Tibial nerve (tissue), 4 donors: ENCODE data around the gene CCDC15. TPM values are rescaled to one million over a fixed set of nuclear protein-coding genes. Genes with fewer than 3 reads are reported as not detected.
"Not testable (repeated sequence)": the region's sequence is repeated elsewhere in the genome, so short reads cannot be mapped to it uniquely, and the experiment has no call there.

ENCODE experiments used
- DNase-seq, 2 donors: peaks; one replicate each; pipeline ENCODE4 v3.0.0-alpha.2; 2019; ENCODE audit warnings: low spot score in 2 of 2
- H3K27ac ChIP-seq, 4 donors: fragments of 200-600 bp; sonication (generic) in 3 of 4; one replicate each; pipeline ENCODE4 v1.5.1; 2017 to 2019; ENCODE audit warnings: mild to moderate bottlenecking in 1 of 4
- H3K27me3 ChIP-seq, 2 donors: fragments of 200-600 bp; sonication (generic) in 1 of 2; one replicate each; pipeline versions ENCODE4 v1.5.1 to v1.6.0; 2017 to 2019
- H3K36me3 ChIP-seq, 3 donors: fragments of 200-600 bp; sonication (generic); one replicate each; pipeline ENCODE4 v1.5.1; 2018 to 2019
- H3K4me1 ChIP-seq, 4 donors: fragments of 200-600 bp; sonication (generic) in 3 of 4; one replicate each; pipeline ENCODE4 v1.5.1; 2017 to 2019
- H3K4me3 ChIP-seq, 4 donors: fragments of 200-600 bp; sonication (generic) in 3 of 4; one replicate each; pipeline ENCODE4 v1.5.1; 2017 to 2019; ENCODE audit warnings: mild to moderate bottlenecking in 1 of 4, moderate library complexity in 1 of 4
- H3K9me3 ChIP-seq, 4 donors: fragments of 200-600 bp; sonication (generic) in 3 of 4; one replicate each; pipeline ENCODE4 v1.5.1; 2017 to 2019
- CTCF ChIP-seq, 5 experiments: fragments of 200-600 bp in 3 of 5; fragments of 450-650 bp in 2 of 5; sonication (generic) in 3 of 5; IDR thresholded peaks; one replicate each; pipeline ENCODE4 v1.5.1; 2016 to 2019; ENCODE audit warnings: antibody characterized with exemption in 5 of 5, mild to moderate bottlenecking in 3 of 5, moderate library complexity in 2 of 5
- EP300 ChIP-seq, 2 donors: sonication (generic); formaldehyde crosslinking; IDR thresholded peaks; one replicate each; pipeline ENCODE4 v1.6.1; 2017; ENCODE audit warnings: antibody characterized with exemption in 2 of 2, mild to moderate bottlenecking in 1 of 2
- POLR2A ChIP-seq, 2 donors: fragments of 450-650 bp; IDR thresholded peaks; one replicate each; pipeline ENCODE4 v1.6.1; 2017; ENCODE audit warnings: antibody characterized with exemption in 2 of 2, mild to moderate bottlenecking in 2 of 2, moderate library complexity in 2 of 2
- WGBS, 2 donors: methylation state at CpG; one replicate each; pipeline ENCODE4 v1.1.5; 2018; 5-methylcytosine and 5-hydroxymethylcytosine counted together
- total RNA-seq, 4 donors: library from RNA; depleted of rRNA; stranded (reverse); fragments of >200 nt; gene quantifications; one replicate each; pipeline ENCODE4 v1.1.0, GENCODE V29; 2016

CCDC15 gene
- total RNA-seq, 4 donors from 2014 or later, result 0.98 to 4.2 (median 2.6) TPM

- no peak for DNase-seq
- no peak overlapping the region for H3K27ac ChIP-seq
- 85 to 86% methylated on average over 4 of the region's 4 CpGs for WGBS, 2 donors
- no peaks in the 10 kb centered on the region for H3K27me3 ChIP-seq
- H3K9me3 ChIP-seq, result no peaks in the 10 kb centered on the region
- H3K36me3 ChIP-seq, result no peaks in the 10 kb centered on the region
- H3K4me3 ChIP-seq, result no peak overlapping the region
- TF ChIP-seq EP300 (IDR thresholded peaks at IDR 0.05), result no peak
- no peak for TF ChIP-seq POLR2A (IDR thresholded peaks at IDR 0.05)
- TF ChIP-seq CTCF (IDR thresholded peaks at IDR 0.05), result no peak
- no peaks in the 10 kb centered on the region for H3K4me1 ChIP-seq
These were observed 95.3 kb downstream of the CCDC15 start for GRCh38 chr11:125049164-125049792.

GRCh38 chr11:125052047-125052446, 98.0 kb downstream of the CCDC15 start:
- TF ChIP-seq CTCF (IDR thresholded peaks at IDR 0.05), result no peak
- no peak for TF ChIP-seq POLR2A (IDR thresholded peaks at IDR 0.05)
- TF ChIP-seq EP300 (IDR thresholded peaks at IDR 0.05), result no peak
- Histone ChIP-seq H3K4me3 (no peak overlapping the region), H3K36me3 (no peaks in the 10 kb centered on the region), H3K27me3 (no peaks in the 10 kb centered on the region), H3K4me1 (no peaks in the 10 kb centered on the region), H3K9me3 (no peaks in the 10 kb centered on the region), H3K27ac (no peak overlapping the region)
- DNase-seq, result no peak

- 70 to 81% methylated on average over 1 of the region's 1 CpG for WGBS, 2 donors
- Histone ChIP-seq H3K4me1 (no peaks in the 10 kb centered on the region), H3K36me3 (no peaks in the 10 kb centered on the region), H3K27me3 (no peaks in the 10 kb centered on the region), H3K4me3 (no peak overlapping the region), H3K27ac (no peak overlapping the region), H3K9me3 (no peaks in the 10 kb centered on the region)
- no peak for DNase-seq
- TF ChIP-seq CTCF (IDR thresholded peaks at IDR 0.05), result no peak
- no peak for TF ChIP-seq POLR2A (IDR thresholded peaks at IDR 0.05)
- TF ChIP-seq EP300 (IDR thresholded peaks at IDR 0.05), result no peak
These were observed 99.2 kb downstream of the CCDC15 start for GRCh38 chr11:125053167-125053566.

GRCh38 chr11:125055107-125055715, 101.2 kb downstream of the CCDC15 start:
- TF ChIP-seq POLR2A (IDR thresholded peaks at IDR 0.05), result no peak
- TF ChIP-seq EP300 (IDR thresholded peaks at IDR 0.05), result no peak
- TF ChIP-seq CTCF (IDR thresholded peaks at IDR 0.05), result no peak
- DNase-seq, result no peak
- WGBS, 2 donors, result 59 to 68% methylated on average over 2 of the region's 2 CpGs
- Histone ChIP-seq H3K36me3 (no peaks in the 10 kb centered on the region), H3K27ac (no peak overlapping the region), H3K4me3 (no peak overlapping the region), H3K27me3 (no peaks in the 10 kb centered on the region), H3K4me1 (no peaks in the 10 kb centered on the region), H3K9me3 (no peaks in the 10 kb centered on the region)

GRCh38 chr11:125056111-125056510, 102.1 kb downstream of the CCDC15 start:
- WGBS, 2 donors, result 99 to 100% methylated on average over 2 of the region's 2 CpGs
- H3K27ac ChIP-seq, DNase-seq, H3K27me3 ChIP-seq, H3K36me3 ChIP-seq, H3K9me3 ChIP-seq, H3K4me1 ChIP-seq, H3K4me3 ChIP-seq: not testable (repeated sequence)
